Measurements from ENCODE around the gene PDZD2. TPM values are rescaled to one million over a fixed set of nuclear protein-coding genes. Genes with fewer than 3 reads are reported as not detected.
"Not testable (repeated sequence)": the region's sequence is repeated elsewhere in the genome, so short reads cannot be mapped to it uniquely, and the experiment has no call there.

Gene PDZD2
- total RNA-seq, 2 donors from 2014 or later: 4.5 to 15.7 TPM

DNA sequence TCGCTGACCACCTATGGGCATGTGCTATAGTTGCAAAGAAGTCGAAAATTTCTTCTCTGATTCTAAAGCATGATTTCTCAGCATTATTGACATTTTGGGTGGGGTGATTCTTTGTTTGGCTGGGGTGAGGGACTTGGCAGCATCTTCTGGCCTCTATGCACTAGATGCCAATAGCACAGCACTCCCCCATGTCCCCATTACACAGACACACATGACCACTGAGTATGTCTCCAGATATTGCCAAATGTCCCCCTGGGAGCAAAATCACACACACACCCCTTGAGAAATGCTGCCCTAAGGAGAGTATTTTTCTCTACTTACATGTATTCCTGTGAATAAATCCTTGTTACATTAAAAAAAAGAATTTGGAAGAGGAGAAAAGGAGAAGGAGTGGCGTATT, 89.1 kb downstream of the PDZD2 start:
- TF ChIP-seq, protein P1, sequence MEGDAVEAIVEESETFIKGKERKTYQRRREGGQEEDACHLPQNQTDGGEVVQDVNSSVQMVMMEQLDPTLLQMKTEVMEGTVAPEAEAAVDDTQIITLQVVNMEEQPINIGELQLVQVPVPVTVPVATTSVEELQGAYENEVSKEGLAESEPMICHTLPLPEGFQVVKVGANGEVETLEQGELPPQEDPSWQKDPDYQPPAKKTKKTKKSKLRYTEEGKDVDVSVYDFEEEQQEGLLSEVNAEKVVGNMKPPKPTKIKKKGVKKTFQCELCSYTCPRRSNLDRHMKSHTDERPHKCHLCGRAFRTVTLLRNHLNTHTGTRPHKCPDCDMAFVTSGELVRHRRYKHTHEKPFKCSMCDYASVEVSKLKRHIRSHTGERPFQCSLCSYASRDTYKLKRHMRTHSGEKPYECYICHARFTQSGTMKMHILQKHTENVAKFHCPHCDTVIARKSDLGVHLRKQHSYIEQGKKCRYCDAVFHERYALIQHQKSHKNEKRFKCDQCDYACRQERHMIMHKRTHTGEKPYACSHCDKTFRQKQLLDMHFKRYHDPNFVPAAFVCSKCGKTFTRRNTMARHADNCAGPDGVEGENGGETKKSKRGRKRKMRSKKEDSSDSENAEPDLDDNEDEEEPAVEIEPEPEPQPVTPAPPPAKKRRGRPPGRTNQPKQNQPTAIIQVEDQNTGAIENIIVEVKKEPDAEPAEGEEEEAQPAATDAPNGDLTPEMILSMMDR (IDR thresholded peaks at IDR 0.05): no peak
- Histone ChIP-seq H3K36me3 (no peaks in the 10 kb centered on the region), H3K4me1 (ENCODE audit: control insufficient read depth in 1 of 2, low read depth in 2 of 2) (no peaks in the 10 kb centered on the region), H3K27me3 (replicated peaks; ENCODE audit: insufficient read depth) (no peaks in the 10 kb centered on the region), H3K4me3 (no peak overlapping the region), H3K9me3 (no peaks in the 10 kb centered on the region), H3K27ac (no peak overlapping the region)
- no peak for ATAC-seq (ENCODE audit: insufficient number of reproducible peaks, low FRiP score, low read depth)
- DNase-seq (ENCODE audit: low spot score): no peak

DNA sequence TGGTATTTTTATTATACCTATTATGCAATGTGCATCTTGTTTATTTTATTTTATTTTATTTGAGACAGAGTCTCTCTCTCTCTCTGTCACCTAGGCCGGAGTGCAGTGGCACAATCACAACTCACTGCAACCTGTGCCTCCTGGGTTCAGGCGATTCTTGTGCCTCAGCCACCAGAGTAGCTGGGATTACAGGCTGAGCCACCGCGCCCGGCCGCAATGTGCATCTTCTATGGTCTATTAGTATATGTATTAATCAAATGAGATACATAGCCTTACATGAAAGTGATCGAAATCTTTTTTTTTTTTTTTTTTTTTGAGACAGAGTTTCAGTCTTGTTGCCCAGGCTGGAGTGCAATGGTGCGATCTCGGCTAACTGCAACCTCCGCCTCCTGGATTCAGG, 89.9 kb downstream of the PDZD2 start:
- not testable (repeated sequence) for DNase-seq (ENCODE audit: low spot score); H3K4me3 ChIP-seq; H3K36me3 ChIP-seq; ATAC-seq (ENCODE audit: insufficient number of reproducible peaks, low FRiP score, low read depth); H3K4me1 ChIP-seq (ENCODE audit: control insufficient read depth in 1 of 2, low read depth in 2 of 2); H3K27ac ChIP-seq; H3K9me3 ChIP-seq; H3K27me3 ChIP-seq (replicated peaks; ENCODE audit: insufficient read depth)

DNA sequence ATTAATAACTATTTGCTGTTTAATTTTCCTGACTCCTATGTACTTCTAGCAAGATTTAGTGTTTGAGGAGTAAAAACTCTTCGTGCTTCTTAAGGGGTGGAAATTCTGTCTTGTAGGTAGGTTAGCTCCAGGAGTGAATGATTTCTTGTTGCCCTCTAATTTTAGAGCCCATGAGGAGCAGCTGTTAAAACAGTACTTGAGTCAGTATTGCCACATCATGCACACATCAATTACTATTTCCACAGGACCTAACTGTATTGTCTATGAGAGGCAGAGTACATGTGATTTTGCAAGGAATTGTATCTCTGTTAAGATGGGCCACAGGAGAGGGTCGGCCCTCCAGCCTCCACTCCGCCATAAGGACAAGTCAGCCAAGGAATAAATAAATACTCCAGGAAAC, 91.2 kb downstream of the PDZD2 start:
- no peaks in the 10 kb centered on the region for H3K36me3 ChIP-seq
- H3K9me3 ChIP-seq: no peaks in the 10 kb centered on the region
- no peak overlapping the region for H3K27ac ChIP-seq
- no peaks in the 10 kb centered on the region for H3K27me3 ChIP-seq (replicated peaks; ENCODE audit: insufficient read depth)
- TF ChIP-seq, protein P1 (IDR thresholded peaks at IDR 0.05): no peak
- H3K4me1 ChIP-seq (ENCODE audit: control insufficient read depth in 1 of 2, low read depth in 2 of 2): no peaks in the 10 kb centered on the region
- ATAC-seq (ENCODE audit: insufficient number of reproducible peaks, low FRiP score, low read depth) (no peak), DNase-seq (ENCODE audit: low spot score) (no peak)
- no peak overlapping the region for H3K4me3 ChIP-seq

DNA sequence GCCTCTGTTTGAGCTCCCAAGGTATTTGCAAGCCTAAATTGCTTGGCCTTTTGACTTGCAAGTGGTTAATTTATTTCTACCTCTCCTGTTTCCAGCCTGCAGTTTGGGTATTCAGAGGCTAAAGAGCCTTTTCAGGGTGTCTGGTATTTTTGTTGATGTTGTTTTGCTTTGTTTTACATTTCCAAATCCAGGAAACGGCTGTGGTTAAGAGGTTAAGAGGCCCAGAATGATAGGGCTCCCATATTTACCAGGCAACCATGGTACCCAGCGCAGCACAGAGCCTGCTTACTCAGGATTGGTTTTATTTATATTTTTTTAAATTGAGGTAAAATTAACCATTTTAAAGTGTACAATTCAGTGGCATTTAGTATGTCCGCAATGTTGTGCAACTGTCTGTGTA, 92.1 kb downstream of the PDZD2 start:
- DNase-seq (ENCODE audit: low spot score): no peak
- Histone ChIP-seq H3K27ac (no peak overlapping the region), H3K36me3 (no peaks in the 10 kb centered on the region), H3K4me3 (no peak overlapping the region), H3K9me3 (no peaks in the 10 kb centered on the region), H3K4me1 (ENCODE audit: control insufficient read depth in 1 of 2, low read depth in 2 of 2) (no peaks in the 10 kb centered on the region), H3K27me3 (replicated peaks; ENCODE audit: insufficient read depth) (no peaks in the 10 kb centered on the region)
- TF ChIP-seq, protein P1 (IDR thresholded peaks at IDR 0.05): no peak
- no peak for ATAC-seq (ENCODE audit: insufficient number of reproducible peaks, low FRiP score, low read depth)

DNA sequence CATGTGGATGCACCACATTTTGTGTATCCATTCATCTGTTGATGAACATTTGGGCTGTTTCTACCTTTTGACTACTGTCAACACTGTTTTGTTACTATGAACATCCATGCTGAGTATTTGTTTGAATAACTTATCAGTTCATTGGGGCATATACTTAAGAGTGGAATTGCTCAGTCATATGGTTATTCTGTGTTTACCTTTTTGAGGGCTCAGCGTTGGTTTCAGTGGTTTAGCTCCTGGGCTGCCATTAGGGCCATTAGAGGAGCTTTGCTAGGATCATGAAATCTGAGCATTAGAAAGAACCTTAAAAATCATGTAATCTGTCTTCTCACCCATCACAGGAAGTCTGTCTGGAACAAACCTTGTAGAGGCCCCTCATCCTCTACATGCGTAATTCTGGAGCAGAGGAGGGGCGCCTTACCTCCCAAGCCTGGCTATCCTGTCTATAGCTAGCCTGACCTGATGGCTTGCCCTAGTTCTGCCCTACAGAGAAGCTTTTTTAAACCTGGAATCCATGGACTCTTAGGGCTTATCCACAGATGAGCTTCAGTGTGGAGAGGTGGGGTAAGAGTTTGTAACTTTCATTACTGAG, 92.9 kb downstream of the PDZD2 start:
- ATAC-seq (ENCODE audit: insufficient number of reproducible peaks, low FRiP score, low read depth): no peak
- H3K9me3 ChIP-seq: no peaks in the 10 kb centered on the region
- TF ChIP-seq, protein P1 (IDR thresholded peaks at IDR 0.05): no peak
- H3K27ac ChIP-seq: no peak overlapping the region
- no peaks in the 10 kb centered on the region for H3K36me3 ChIP-seq
- DNase-seq (ENCODE audit: low spot score): no peak
- H3K27me3 ChIP-seq (replicated peaks; ENCODE audit: insufficient read depth): no peaks in the 10 kb centered on the region
- no peaks in the 10 kb centered on the region for H3K4me1 ChIP-seq (ENCODE audit: control insufficient read depth in 1 of 2, low read depth in 2 of 2)
- H3K4me3 ChIP-seq: no peak overlapping the region

DNA sequence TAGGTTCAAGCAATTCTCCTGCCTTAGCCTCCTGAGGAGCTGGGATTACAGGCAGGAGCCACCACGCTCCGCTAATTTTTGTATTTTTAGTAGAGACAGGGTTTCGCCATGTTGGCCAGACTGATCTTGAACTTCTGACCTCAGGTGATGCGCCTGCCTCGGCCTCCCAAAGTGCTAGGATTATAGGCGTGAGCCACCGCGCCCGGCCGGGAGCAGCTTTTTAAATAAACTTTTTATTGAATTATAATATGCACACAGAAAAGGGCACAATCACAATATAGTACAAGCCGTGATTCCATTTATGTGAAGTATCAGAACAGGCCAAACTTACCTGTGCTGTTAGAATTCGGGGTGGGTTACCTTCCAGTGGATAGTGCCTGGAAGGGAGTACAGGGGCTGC, 93.9 kb downstream of the PDZD2 start:
- H3K4me1 ChIP-seq (ENCODE audit: control insufficient read depth in 1 of 2, low read depth in 2 of 2); H3K4me3 ChIP-seq; ATAC-seq (ENCODE audit: insufficient number of reproducible peaks, low FRiP score, low read depth); H3K27me3 ChIP-seq (replicated peaks; ENCODE audit: insufficient read depth); H3K9me3 ChIP-seq; H3K36me3 ChIP-seq; DNase-seq (ENCODE audit: low spot score); H3K27ac ChIP-seq: not testable (repeated sequence)
